ENCODE results near the gene KRTAP5-2. TPM values are rescaled to one million over a fixed set of nuclear protein-coding genes. Genes with fewer than 3 reads are reported as not detected.

The KRTAP5-2 gene
- total RNA-seq, 1 donor: not detected

GRCh38 chr11:1628506-1629325 lies 30.6 kb upstream of the KRTAP5-2 start:
- DNase-seq (ENCODE audit: low read depth): peak; percentile 10

GRCh38 chr11:1625541-1625940 lies 27.4 kb upstream of the KRTAP5-2 start:
- DNase-seq (ENCODE audit: low read depth): no peak
- TF ChIP-seq CTCF (IDR thresholded peaks at IDR 0.05; ENCODE audit: insufficient read depth, low read length): no peak
- H3K4me3 ChIP-seq (ENCODE audit: low read depth, low read length): no peak overlapping the region

More at GRCh38 chr11:1628506-1629325, 30.6 kb upstream of the KRTAP5-2 start:
- TF ChIP-seq CTCF (IDR thresholded peaks at IDR 0.05; ENCODE audit: insufficient read depth, low read length): peak; percentile 88
- no peak overlapping the region for H3K4me3 ChIP-seq (ENCODE audit: low read depth, low read length)

GRCh38 chr11:1624621-1625020 lies 26.5 kb upstream of the KRTAP5-2 start:
- TF ChIP-seq CTCF (IDR thresholded peaks at IDR 0.05; ENCODE audit: insufficient read depth, low read length): no peak
- no peak overlapping the region for H3K4me3 ChIP-seq (ENCODE audit: low read depth, low read length)
- DNase-seq (ENCODE audit: low read depth): no peak

GRCh38 chr11:1623716-1624115 lies 25.6 kb upstream of the KRTAP5-2 start:
- no peak overlapping the region for H3K4me3 ChIP-seq (ENCODE audit: low read depth, low read length)
- no peak for DNase-seq (ENCODE audit: low read depth)
- TF ChIP-seq CTCF (IDR thresholded peaks at IDR 0.05; ENCODE audit: insufficient read depth, low read length): no peak

GRCh38 chr11:1622086-1622485 lies 24.0 kb upstream of the KRTAP5-2 start, which contains the start of gene KRTAP5-4:
Gene KRTAP5-4, minus strand, starts transcription at chr11:1622138. Its CDS starts 45 bp downstream, at chr11:1622093.
- DNase-seq (ENCODE audit: low read depth): no peak
- TF ChIP-seq CTCF (IDR thresholded peaks at IDR 0.05; ENCODE audit: insufficient read depth, low read length): no peak
- no peak within 1 kb of the TSS for H3K4me3 ChIP-seq (ENCODE audit: low read depth, low read length)

- no peak for DNase-seq (ENCODE audit: low read depth)
- H3K4me3 ChIP-seq (ENCODE audit: low read depth, low read length): no peak overlapping the region
- no peak for TF ChIP-seq CTCF (IDR thresholded peaks at IDR 0.05; ENCODE audit: insufficient read depth, low read length)
Observed at GRCh38 chr11:1619449-1619848, 21.4 kb upstream of the KRTAP5-2 start.

Data from fibroblast of the aortic adventitia (primary cell).